Brain pericyte (primary cell): ENCODE data around the gene C1S.

Experiments
- DNase-seq: peaks from one replicate; pipeline ENCODE4 v3.0.0-alpha.2; 2012; ENCODE audit warnings: low read depth, low spot score

C1S gene

DNA sequence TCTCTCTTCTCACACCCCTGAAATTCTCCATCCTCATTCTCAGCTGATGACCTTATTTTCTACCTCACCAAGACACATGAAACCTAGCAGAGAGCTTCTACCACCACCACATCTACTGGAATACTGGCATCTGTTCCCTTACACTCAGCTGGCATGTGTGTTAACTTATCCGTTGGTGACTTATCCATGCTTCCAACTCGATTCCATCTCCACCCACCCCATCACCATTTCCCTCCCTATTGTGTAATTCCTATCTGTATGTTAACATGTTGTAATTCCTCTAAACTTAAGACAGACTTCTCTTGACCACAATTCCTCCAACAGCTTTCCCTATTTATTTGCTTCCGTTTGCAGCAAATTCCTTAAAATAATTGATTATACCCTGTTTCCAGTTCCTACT lies 15.4 kb downstream of the C1S start:
- no peak for DNase-seq

DNA sequence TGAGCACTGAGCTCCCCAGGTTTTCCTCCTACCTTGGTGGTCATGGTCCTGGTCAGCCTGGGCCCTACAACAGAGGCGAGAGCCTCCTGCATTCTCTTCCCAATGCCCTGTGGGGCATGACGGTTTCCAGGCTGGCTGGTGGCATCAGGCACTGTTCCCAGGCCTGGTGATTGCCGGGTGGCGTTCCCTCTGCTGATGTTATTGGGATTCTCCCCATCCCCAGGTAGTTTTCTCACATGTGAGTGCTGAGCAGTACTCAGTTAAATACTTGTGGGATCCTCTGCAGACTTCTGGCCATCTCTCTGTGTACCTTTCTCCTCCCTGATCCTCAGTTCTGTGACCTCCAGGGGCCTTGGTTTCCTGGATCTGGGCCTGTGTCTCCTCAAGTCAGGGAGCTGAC lies 16.0 kb downstream of the C1S start:
- DNase-seq, result no peak

DNA sequence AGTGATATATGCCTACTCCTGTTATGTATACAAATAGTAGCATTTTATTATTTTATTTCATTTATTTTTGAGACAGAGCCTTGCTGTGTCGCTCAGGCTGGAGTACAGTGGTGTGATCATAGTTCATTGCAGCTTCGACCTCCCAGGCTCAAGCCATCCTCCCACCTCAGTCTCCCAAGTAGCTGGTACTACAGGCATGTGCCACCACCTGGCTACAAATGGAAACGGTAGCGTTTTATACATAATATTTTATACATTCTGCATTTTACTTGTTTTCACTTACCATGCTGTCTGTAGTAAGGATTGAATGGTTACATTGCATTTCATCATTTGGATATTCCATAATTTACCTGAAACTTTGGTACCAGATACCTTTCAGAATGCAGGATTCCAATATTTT lies 17.6 kb downstream of the C1S start:
- DNase-seq, result no peak

DNA sequence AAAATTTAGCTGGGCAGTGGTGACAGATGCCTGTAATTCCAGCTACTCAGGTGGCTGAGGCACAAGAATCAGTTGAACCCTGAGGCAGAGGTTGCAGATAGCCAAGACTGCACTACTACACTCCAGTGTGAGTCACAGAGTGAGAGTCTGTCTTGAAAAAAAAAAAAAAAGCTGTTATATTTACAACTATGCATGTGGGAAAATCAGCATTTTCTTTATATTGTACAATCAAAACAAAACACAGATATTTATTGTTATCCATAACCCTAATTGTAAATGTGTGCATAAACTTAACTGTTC lies 19.3 kb downstream of the C1S start:
- no peak for DNase-seq

DNA sequence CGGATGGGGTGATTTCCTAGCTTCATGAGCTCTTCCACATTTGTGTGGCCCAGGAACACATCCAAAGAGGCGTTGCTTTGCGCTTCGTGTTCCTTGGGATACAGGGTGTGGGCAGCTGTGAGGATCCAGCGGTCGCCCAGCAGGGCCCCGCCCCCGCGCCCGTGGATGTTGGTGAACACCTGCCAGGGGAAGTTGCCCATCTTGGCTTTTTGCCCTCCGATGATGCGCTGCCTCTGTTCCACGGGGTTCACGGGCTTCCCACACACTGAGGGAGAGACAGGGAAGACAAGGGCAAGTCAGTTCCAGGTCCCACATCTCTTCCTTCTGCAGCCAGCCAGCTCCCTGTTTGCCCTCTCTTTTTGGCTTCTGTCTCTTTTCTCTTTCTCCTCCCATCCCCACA lies 20.5 kb downstream of the C1S start:
- DNase-seq, result no peak

DNA sequence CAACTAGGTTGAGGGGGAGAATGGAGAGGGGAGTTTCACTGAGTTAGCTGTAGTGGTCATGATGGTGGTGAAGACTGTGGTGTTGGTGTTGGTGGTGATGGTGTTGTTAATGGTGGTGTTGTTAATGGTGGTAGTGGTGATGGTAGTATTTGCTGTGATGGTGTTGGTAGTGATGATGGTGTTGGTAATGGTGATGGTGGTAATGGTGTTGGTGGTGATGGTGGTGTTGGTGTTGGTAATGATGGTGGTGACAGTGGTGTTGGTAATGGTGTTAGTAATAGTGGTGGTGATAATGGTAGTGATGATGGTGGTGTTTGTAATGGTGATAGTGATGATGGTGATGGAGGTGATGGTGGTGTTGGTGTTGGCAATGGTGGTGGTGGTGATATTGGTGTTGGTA lies 22.6 kb downstream of the C1S start:
- DNase-seq, result no peak

DNA sequence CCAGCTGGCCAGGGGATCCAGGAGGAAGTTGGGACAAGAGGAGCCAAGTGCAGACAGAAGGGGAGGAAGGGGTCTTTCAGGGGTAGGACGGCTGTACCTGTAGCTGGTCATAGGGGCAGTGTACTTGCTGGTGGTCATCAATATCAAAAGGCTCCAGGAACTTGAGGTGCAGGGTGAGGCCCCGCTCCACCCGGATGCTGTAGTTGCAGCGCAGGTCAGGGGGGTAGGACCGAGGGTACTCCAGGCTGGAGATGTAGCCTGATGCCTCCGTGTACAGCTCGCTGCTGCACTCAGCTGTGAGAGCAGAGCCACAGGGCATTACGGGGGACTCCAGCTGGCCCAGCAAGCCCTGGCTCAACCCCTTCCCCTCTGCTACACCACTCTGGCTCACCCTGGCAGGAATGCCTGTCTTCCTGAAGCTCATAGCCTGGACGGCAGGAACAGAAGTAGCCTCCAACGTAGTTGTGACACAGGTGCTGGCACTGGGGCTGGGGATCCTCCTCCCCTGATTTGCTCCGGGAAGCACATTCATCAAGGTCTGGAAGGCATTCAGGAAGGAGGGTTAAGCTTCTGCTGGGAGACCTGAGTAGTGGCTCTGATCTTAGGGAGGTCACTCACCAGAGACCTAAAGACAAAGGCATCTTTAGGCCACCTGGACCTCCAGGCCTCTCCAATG lies 28.8 kb downstream of the C1S start:
- DNase-seq, result no peak

DNA sequence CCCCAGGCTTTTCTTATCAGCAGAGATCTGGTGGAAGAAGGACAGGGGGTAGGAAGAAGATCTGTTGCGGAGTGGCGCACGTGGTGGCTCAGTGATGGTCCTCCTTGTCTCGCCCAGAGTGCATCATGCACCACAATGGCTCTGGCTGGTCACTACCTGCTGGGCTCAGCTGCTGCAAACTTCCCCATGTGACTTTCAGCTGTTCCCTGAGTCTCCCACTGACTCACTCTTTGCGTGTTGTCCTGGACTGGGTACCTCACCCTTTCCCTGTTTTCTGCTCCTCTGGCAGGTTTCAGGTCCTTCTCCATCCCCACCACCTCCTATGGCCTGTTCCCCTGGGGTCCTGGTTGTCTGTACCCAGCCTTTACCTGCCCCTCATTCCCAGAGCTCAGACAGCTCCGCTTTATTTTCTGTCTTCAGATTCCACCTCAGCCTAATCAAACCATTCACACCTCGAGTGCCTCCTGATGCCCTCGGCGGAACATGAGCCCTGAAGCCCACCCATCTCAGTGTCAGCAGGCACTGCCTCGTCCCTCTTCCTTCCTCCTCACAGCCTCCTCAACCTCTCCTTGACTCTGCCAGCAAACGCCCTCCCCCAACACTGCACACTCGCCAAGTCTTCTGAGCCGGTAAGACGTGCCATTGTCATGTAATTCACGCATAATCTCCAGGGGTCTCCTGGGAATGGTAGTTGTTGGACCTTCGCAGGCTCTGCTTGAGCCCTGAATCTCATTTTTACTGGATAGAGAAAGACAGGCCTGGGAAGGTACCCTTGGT lies 29.9 kb downstream of the C1S start:
- no peak for DNase-seq

DNA sequence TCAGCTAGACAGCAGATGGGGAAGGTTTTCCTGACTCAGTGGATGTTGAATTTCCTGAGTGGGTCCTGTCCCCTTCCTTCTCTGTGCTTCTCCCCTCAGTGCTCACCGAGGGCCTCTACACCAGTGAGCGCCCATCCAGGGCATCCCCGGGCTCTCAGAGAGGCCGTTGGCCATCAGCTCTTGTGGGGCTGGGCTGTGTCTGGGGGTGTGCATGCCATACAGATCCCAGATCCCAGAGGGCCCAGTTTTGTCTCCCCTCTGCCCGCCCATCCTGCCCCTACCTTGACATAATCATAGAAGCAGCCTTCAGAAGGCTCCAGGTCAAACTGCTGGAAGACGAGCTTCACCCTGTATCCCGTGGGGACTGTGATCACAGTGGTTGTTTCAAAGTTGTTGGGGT lies 30.7 kb downstream of the C1S start:
- no peak for DNase-seq

DNA sequence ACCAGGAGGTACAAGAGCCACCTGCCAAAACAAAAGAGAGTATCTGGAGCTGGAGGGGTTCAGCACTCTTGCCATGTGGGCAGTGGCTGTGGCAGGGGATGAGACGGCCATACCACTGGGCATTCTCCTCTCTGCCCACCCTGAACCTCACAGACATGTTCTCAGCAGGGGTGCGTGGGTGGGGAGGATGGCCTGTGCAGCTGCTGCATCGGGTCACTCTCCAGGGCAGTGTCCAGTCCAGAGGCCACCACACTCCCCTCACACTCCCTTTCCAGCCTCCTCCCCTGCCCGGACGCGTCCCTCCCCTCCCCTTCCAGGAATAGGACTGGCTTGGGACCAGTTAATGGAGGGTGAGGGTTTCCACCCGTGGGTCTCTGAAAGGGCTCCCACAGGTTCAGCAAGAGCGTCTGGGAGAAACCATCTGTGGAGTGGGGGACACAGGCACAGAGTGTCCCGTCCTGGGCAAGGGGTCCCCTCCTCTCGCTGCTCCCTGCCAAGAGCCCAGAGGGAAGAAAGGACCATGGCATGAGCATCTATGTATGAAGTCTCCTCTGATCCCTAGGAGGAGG lies 31.2 kb downstream of the C1S start:
- DNase-seq, result no peak

DNA sequence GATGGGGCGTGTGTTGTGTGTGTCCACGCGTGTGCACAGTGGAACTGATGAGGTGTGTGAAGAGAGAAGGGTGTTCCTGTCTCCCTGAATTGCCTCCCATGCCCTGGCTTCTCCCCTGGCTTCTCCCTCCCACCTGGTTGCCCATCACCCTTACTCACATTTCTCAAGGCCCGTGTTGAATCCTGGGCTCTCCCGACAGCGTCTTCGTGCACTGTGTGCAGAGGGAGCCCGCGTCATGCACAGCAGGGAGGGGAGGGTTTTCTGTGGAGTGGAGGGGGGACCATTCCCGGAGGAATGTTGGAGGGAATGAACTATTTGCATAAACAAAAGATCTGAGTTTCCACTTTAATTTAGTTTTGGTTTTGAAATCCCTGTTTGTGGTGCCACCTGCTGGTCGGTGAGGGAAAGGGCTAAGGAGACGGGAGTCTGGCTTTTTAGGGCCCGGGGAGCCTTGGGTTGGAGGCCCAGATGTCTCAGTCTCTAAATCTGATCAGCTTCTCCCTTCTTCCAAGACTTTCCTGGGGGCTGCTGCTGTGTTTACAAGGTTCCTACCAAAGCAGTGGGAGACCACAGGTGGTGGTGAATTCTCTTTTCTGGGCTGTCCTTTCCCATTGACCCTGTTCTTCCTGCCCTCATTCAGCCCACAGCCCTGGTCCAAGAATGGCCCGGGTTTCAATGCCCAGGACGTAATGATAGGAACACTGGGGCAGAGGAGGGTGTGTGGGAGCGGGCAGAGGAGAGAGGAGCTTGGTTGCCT lies 31.9 kb downstream of the C1S start, which contains the start of gene C1R:
Gene C1R, minus strand, starts transcription at position 217 of the 757 bp plus-strand sequence. Its CDS starts 57 bp downstream, at position 160.
- peak; percentile 60 for DNase-seq

DNA sequence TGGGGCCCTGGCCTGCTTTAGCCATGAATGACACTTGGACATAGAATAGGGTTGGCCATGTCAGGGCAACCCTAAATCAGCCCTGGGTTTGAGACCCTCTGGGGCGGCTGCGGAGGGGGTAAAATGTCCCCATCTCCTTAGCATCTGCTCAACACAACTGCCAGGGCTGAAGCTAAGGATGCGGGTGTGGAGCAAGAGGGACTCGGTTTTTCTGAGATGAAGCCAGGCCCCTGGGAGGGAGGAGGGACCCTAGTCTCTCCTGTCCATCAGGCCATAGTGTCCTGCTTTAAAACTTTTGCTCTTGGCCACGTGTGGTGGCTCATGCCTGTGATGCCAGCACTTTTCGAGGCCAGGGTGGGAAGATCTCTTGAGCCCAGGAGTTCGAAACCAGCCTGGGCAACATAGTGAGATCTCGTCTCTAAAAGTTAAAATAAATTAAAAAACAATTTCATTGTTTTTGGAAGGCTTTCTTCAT lies 32.5 kb downstream of the C1S start:
- no peak for DNase-seq

DNA sequence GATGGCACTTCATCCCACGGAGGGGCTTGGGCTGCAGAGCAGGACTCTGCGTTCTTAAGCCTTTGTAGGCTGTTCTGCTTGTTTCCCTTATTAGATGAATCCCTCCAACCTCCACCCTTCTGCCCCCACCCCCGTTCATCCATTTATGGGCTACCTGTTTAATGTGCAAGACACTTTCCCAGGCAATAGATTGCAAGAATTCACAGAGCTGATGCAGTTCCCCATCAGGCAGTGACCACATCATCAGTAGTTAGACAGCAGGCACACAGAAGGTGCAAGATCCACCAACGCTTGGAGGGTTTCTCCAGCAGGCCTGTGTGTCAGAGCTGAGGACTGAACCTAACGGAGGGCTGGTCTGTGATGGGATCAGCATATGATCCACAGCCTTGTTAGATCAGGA lies 33.0 kb downstream of the C1S start:
- no peak for DNase-seq

DNA sequence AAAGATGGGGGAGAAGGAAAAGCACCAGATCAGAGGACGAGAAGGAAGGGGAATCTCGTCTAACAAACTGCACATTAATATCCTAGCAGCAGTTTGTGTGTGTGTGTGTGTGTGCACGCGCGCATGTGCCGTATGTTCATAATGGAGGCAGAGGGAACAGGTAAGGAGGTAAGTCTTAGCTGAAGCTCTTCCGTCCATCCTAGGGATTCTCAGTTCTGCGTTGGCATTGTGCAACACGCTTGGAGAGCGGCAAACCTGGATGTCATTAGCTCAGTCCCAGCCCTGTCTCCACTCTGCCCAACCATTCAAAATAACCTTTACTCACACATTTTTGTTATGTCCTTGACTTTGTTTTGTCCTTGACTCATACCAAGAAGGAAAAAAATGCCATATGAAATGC lies 33.4 kb downstream of the C1S start:
- DNase-seq, result no peak

DNA sequence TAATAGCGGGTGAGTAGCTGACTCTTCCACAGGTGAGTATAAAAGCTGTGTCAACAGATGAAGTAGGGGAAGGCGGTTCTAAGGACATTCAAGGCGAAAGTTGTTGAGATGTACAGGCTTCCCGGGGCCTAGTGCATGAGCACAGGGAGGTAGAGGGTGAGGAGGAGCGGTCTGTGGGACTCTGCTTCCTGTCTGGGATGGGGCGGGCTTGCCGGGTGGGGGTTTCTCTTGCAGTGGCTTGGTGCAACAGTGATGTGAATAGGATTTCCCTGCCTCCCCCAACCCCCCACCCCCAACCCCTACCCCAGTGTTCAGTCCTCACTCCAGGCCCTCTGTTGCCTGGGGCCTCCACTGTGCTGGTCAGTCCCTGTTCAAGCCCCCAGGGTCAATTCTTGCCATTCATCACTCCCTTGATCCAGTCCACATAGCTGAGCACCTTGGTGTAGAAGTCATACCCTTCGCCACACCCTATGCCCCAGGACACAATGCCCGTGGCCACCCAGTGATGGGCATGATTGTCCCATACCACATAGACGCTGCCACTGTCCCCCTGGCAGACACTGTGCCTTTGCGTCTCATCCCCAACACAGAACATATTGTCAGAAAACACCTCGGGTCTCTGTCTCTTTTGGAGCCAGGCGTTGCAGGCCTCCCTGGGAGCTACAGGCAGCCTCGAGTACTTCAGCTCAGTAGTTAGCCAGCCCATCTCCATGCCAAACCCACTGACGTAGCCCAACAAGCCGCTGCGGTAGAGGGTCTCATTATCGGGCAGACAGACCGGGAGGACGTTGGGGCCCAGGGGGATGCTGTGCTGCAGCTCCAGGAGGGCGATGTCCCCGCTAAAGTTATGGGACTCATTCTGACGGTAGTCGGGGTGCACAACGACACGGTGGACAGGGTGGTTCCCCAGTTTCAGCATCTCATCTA lies 35.8 kb downstream of the C1S start:
- DNase-seq, result no peak

DNA sequence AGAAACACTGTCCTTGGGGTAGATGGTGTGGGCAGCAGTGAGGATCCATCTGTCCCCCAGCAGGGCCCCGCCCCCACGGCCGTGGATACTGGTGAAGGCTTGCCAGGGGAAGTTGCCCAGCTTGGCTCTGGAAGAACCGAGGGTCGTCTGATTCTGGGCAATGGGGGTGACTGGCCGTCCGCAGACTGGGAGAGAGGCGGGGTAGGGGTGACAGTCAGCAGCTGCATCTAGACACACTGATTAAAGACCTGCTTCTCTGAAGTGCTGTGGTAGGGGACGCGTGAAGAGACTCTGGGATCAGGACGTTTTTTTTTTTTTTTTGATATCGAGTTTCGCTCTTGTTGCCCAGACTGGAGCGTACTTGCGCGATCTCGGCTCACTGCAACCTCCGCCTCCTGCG lies 36.5 kb downstream of the C1S start:
- DNase-seq, result no peak

DNA sequence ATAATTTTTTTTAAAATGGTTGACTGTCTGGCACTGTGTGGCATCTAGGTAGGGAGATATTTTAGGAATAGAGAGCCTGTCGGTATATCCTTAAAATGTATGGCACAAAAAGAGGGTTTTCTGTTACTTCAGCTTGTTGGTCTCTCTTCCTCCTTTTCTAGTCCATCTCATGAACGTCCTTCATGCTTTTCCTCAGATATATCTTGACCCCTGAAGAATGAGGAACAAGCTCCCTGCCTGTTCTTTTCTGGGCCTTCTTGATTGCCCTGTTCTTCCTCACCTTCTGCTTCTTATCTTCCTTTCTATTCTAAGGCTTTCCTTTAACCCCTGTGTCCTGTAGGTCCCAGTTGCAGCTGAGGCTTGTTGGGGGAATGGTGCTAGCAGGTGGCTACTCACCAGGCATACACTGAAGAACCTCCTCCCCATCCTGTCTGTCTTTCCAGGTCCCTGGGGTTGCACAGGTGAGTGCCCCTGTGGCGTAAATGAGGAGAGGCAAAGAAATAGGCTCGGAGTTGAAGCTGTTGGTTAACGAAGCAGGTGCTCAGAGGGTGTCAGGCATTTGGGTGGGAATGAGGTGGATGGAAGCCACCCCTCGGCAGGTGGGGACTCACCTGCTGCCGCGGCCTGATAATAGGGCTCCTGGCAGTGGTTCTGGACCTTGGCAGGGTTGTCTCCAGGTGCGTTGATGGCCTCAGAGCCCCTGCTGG lies 38.9 kb downstream of the C1S start:
- DNase-seq, result no peak

DNA sequence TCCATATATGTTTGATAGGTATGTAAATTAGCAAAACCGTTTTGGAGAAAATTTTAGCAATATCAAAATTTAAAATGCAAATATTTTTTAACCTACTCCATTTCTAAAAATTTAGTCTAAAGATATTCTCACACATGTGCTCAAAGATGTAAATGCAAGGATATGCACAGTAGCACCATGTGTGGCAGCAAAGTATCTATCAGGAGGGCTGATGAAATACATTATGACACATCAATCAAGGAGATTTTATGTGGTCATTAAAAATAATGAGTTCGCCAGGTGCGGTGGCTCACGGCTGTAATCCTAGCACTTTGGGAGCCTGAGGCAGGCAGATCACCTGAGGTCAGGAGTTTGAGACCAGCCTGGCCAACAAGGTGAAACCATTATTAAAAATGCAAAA lies 39.7 kb downstream of the C1S start:
- no peak for DNase-seq

DNA sequence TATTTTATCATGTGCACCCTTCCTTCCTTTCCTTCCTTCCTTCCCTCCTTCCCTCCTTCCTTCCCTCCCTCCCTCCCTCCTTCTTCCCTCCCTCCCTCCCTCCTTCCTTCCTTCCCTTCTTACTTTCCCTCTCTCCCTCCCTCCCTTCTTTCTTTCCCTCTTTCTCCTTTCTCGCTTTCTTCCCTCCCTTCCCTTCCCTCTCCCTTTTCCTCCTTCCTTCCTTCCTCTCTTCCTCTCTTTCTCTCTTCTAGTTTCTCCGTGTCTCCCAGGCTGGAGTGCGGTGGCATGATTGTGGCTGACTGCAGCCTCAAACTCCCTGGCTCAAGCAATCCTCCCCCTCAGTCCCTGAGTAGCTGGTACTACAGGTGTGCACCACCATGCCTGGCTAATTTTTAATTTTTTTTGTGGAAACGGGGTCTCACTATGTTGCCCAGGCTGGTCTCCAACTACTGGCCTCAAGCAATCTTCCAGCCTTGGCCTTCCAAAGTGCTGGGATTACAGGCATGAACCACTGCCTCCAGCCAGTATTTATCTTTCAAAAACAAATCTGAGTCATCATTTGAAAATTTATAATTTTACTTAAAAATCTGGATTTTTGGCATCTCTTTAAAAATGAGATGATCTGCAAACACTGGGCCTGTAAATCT lies 40.7 kb downstream of the C1S start:
- DNase-seq, result no peak

DNA sequence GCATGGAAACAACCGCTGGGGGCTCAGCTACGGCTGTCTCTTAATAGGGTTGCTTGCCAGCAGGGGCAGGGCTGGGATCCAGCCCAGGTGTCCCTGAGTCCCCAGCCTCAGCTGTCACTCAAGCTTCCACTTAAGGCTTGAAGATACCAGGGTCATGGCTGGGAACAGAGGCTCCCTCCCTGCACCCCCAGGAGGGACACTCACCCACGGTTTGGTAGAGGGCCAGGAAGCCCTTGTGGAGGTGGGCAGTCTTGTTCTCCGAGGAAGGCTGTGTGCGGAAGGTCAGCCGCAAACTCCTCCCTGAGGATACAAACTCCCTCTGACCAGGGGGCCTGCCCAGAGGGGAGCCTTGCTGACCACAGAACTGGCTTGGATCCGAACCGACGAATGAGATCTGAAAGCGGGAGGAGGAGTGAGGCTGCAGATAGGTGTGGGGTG lies 41.2 kb downstream of the C1S start:
- no peak for DNase-seq
